GM12801 (cell line): ENCODE results near the gene GOLGA6A.

Source experiments
- TF ChIP-seq, protein P1 (sequence below): IDR thresholded peaks from one replicate; pipeline ENCODE4 v1.5.1; 2011; ENCODE audit warnings: control low read depth; ENCODE audit not compliant: insufficient read length; ENCODE audit errors: extremely low read depth

GOLGA6A gene

DNA sequence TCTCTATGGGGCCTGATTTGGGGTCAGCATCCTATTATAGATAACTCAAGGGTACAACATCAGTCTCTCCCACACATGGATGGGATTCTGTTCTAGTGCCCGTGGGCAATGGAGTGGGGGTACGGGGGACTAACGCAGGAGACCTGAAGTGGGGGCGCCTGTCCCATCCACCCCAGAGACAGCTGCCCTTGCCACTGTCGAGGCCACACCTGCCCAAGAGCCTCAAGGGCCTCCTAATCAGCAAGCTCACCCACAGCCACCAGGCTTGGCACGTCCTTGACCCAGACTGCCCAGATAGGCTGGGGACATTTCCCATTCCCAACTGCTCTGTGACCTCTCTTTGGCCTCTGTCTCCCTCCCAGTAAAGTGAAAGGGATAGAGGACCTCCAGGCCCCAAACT is 39.5 kb upstream of the GOLGA6A start:
- TF ChIP-seq, protein P1, sequence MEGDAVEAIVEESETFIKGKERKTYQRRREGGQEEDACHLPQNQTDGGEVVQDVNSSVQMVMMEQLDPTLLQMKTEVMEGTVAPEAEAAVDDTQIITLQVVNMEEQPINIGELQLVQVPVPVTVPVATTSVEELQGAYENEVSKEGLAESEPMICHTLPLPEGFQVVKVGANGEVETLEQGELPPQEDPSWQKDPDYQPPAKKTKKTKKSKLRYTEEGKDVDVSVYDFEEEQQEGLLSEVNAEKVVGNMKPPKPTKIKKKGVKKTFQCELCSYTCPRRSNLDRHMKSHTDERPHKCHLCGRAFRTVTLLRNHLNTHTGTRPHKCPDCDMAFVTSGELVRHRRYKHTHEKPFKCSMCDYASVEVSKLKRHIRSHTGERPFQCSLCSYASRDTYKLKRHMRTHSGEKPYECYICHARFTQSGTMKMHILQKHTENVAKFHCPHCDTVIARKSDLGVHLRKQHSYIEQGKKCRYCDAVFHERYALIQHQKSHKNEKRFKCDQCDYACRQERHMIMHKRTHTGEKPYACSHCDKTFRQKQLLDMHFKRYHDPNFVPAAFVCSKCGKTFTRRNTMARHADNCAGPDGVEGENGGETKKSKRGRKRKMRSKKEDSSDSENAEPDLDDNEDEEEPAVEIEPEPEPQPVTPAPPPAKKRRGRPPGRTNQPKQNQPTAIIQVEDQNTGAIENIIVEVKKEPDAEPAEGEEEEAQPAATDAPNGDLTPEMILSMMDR = no peak

DNA sequence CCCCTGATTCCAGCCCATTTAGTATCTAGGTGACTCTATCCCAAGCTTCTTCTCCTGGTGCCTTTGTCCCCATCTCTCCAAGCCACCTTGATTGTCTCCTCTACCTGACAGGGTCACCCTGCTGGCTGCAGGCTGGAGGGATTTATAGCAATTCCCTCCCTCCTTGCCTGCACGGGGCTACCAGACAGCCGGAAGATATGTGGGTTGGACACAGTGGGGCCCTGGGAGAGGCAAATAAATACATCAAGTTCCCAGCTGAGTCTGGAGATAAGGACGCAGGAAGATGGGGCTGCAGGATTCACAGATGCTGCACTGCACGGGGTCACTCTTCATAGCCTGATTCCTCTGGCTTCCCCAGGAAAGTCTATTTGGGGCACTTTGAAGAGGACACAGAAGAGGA is 38.7 kb upstream of the GOLGA6A start:
- TF ChIP-seq, protein P1 = no peak

DNA sequence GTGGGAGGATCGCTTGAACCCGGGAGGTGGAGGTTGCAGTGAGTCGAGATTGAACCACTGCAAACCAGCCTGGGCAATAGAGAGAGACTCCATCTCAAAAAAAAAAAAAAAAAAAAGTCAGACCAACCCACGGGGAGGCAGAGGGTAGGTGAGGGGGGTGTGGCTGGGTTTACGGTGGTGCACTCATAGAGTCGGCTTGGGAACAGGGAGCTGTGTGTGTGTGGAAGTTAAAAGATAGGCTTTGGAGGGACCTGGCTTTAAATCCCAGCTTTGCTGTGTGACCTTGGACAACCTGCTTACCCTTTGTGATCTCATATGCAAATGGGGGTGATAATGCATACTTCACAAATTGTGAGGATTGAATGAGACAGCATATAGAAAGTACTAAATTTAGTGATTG is 38.1 kb upstream of the GOLGA6A start:
- TF ChIP-seq, protein P1 = no peak

DNA sequence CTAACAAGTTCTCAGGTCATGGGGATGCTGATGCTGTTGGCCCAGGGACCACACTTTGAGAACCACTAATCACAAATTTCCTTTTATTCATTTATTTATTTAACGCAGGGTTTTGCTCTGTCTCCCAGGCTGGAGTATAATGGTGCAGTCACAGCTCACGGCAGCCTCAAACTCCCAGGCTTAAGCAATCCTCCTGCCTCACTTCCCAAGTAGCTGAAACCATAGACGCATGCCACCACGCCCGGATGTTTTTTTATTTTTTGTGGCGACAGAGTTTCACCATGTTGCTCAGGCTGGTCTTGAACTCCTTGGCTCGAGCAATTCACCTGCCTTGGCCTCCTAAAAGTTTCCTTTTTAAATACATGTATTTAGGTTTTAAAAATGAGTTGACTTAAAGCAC is 27.4 kb upstream of the GOLGA6A start:
- TF ChIP-seq, protein P1 = no peak

DNA sequence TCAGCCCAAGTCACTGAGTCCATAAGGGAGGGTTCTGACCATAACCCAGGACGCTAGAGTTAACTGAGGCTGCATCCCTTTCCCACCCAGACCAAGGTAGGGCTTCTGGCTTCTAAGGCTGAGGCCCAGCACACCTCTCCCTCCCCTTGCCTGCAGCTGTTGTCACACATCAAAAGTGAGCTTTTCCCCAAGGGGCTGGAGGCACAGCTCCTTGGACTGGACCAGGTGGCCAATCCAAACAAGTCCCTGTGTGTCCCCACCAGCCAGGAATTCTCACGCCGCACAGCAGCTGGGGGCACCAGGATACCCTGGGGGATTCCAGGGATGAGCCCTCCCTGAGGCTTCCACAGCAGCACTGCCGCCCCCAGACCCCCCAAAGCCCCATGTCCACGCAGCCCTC is 25.8 kb upstream of the GOLGA6A start:
- TF ChIP-seq, protein P1 = no peak

DNA sequence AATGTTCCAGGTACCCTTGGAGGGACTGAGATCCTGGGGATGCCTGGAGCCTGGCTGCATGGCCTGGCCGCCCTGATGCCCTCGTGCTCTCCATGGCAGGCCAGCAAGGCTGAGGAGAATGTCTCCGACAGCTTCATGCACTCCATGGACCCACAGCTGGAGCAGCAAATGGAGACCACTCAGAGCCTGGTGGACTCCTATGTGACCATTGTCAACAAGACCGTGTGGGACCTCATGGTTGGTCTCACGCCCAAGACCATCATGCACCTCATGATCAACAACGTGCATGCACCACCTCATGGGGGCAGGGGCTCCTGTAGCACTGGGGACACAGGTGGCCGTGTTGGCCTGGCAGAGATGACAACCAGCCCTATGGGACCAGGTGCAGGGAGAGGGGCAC is 19.7 kb downstream of the GOLGA6A start:
- TF ChIP-seq, protein P1 = no peak

DNA sequence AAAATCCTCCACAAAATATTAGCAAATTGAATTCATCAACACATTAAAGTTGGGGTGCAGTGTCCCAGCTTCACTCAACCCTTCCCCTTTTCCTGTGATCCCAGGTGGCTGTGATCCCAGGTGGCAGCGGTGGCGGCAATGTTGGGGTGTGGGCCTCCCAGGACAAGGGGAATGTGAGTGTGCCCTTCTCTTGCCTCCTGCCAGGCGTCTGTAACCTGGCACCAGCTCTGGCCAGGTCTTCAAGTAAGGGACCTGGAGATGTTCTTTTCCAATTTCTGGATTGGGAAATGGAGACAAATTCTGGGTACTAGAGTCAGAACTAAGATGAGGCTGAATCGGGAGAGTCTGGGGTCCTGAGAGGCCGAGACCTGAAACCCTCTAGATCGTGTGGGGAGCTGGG is 20.1 kb downstream of the GOLGA6A start:
- TF ChIP-seq, protein P1 = no peak

DNA sequence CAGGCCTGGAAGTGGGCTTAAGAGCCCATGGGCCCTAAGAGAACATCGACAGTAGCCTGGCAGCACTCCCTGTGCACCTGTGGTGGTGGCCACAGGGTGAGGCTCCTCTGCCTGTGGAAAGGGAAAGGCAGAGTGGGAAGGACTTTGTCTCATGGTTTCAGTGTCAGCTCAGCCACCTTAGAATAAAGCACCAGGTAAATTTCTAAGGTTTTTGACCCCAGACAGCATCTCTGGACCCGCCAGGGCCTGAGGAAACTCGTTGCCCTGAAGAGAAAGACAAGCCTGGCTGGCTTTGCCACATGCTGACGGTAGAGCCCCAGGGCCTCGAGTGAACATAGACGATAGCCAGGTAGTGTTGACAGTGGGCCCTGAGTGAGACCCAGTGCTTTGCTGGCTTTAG is 22.1 kb downstream of the GOLGA6A start:
- TF ChIP-seq, protein P1 = no peak
